Stomach (tissue), 4 donors: ENCODE results near the gene NCF4.

Source experiments
- CTCF ChIP-seq, 7 experiments: fragments of 450-650 bp in 4 of 7; fragments of 200-600 bp in 3 of 7; sonication (generic) in 3 of 7; IDR thresholded peaks; one replicate each; pipeline ENCODE4 v1.5.1; 2016 to 2019; ENCODE audit warnings: antibody characterized with exemption in 7 of 7, control low read depth in 2 of 7, mild to moderate bottlenecking in 1 of 7
- EP300 ChIP-seq: sonication (generic); formaldehyde crosslinking; IDR thresholded peaks from one replicate; pipeline ENCODE4 v1.6.1; 2017; ENCODE audit warnings: antibody characterized with exemption
- POLR2A ChIP-seq, 4 donors: fragments of 450-650 bp; IDR thresholded peaks; one replicate each; pipeline ENCODE4 v1.6.1; 2016; ENCODE audit warnings: antibody characterized with exemption in 4 of 4, control low read depth in 2 of 4, mild to moderate bottlenecking in 1 of 4, moderate library complexity in 1 of 4

- TF ChIP-seq CTCF (IDR thresholded peaks at IDR 0.05) (no peak), POLR2A (IDR thresholded peaks at IDR 0.05) (no peak), EP300 (no peak)
Measured at GRCh38 chr22:36852056-36852973, 8.5 kb upstream of the NCF4 start.
